ENCODE measurements around the gene POMP. TPM values are rescaled to one million over a fixed set of nuclear protein-coding genes. Genes with fewer than 3 reads are reported as not detected.

Gene POMP
- polyA plus RNA-seq, 1 of the 3 experiments (the other 2 are of a cell fraction): 37.1 TPM

- no peak for DNase-seq
- Histone ChIP-seq H3K9me2 (no peaks in the 10 kb centered on the region), H3K9ac (no peak overlapping the region), H3K27ac (ENCODE audit: low read depth in 2 of 2, low read length in 1 of 2) (no peak overlapping the region), H3K36me3 (replicated peaks in 1 of 2; ENCODE audit: control insufficient read depth in 1 of 2, insufficient read depth in 2 of 2, low read length in 1 of 2) (no peaks in the 10 kb centered on the region), H3K4me2 (no peak overlapping the region), H2AFZ (ENCODE audit: low read depth) (no peak overlapping the region), H3K9me3 (no peaks in the 10 kb centered on the region), H3K79me2 (ENCODE audit: insufficient read depth) (no peaks in the 10 kb centered on the region), H3K27me3 (ENCODE audit: insufficient read depth) (no peaks in the 10 kb centered on the region), H3F3A (replicated peaks; ENCODE audit: insufficient read depth) (no peaks in the 10 kb centered on the region), H3K4me3 (ENCODE audit: low read depth in 2 of 2, low read length in 1 of 2) (no peak overlapping the region), H4K20me1 (ENCODE audit: insufficient read depth) (no peaks in the 10 kb centered on the region), H3K4me1 (ENCODE audit: control insufficient read depth in 1 of 2, insufficient read depth in 2 of 2, low read depth in 1 of 2, low read length in 1 of 2) (peaks cover 0 to 3% of the 10 kb centered on the region in 2 experiments; a peak in 2 of 4 replicates)
- TF ChIP-seq FOSL2 (IDR thresholded peaks at IDR 0.05; ENCODE audit: borderline replicate concordance, low read depth) (no peak), SMC3 (IDR thresholded peaks at IDR 0.05; ENCODE audit: low read depth, low read length) (no peak), MXI1 (IDR thresholded peaks at IDR 0.05; ENCODE audit: low read depth, low read length) (no peak), NRF1 (IDR thresholded peaks at IDR 0.05; ENCODE audit: low read depth, low read length) (no peak), GABPA (IDR thresholded peaks at IDR 0.05; ENCODE audit: low read depth) (no peak)
- POLR2A ChIA-PET: no interaction called here
- 18% methylated on average over 5 of the region's 5 CpGs for WGBS (ENCODE audit: low lambda C conversion rate)
- CTCF ChIA-PET: interaction anchor here (1.0 kb wide), 1 partner anchor 13 kb away, joined by 3 read pairs; no protein-coding TSS in a partner anchor
Measured at GRCh38 chr13:28705461-28706083, 46.6 kb downstream of the POMP start.

- Histone ChIP-seq H3K4me2 (peak overlapping the region; percentile 65; the same call in 1 of the 2 replicates), H3K9me2 (no peaks in the 10 kb centered on the region), H3K27me3 (ENCODE audit: insufficient read depth) (no peaks in the 10 kb centered on the region), H3K9ac (no peak overlapping the region), H3K9me3 (no peaks in the 10 kb centered on the region), H3K79me2 (ENCODE audit: insufficient read depth) (no peaks in the 10 kb centered on the region; the same call in 1 of the 2 replicates), H3F3A (replicated peaks; ENCODE audit: insufficient read depth) (no peaks in the 10 kb centered on the region), H3K4me1 (ENCODE audit: control insufficient read depth in 1 of 2, insufficient read depth in 2 of 2, low read depth in 1 of 2, low read length in 1 of 2) (peaks cover 0 to 3% of the 10 kb centered on the region in 2 experiments; a peak in 2 of 4 replicates), H3K4me3 (ENCODE audit: low read depth in 2 of 2, low read length in 1 of 2) (peak overlapping the region in 1 of 2 experiments; percentile 47; a peak in 2 of 4 replicates), H4K20me1 (ENCODE audit: insufficient read depth) (no peaks in the 10 kb centered on the region), H3K36me3 (replicated peaks in 1 of 2; ENCODE audit: control insufficient read depth in 1 of 2, insufficient read depth in 2 of 2, low read length in 1 of 2) (no peaks in the 10 kb centered on the region), H2AFZ (ENCODE audit: low read depth) (peak overlapping the region; percentile 86), H3K27ac (ENCODE audit: low read depth in 2 of 2, low read length in 1 of 2) (peak overlapping the region in 1 of 2 experiments; percentile 52; a peak in 1 of 4 replicates)
- DNase-seq: no peak
- POLR2A ChIA-PET: no interaction called here
- CTCF ChIA-PET: no interaction called here
- WGBS (ENCODE audit: low lambda C conversion rate): 40% methylated on average over 5 of the region's 5 CpGs
- TF ChIP-seq RCOR1 (IDR thresholded peaks at IDR 0.05; ENCODE audit: low read length): no peak
- TF ChIP-seq FOSL2 (IDR thresholded peaks at IDR 0.05; ENCODE audit: borderline replicate concordance, low read depth): peak; percentile 71; the same call in 1 of the 2 replicates
- TF ChIP-seq SMC3 (IDR thresholded peaks at IDR 0.05; ENCODE audit: low read depth, low read length): no peak
- TF ChIP-seq, protein P1, sequence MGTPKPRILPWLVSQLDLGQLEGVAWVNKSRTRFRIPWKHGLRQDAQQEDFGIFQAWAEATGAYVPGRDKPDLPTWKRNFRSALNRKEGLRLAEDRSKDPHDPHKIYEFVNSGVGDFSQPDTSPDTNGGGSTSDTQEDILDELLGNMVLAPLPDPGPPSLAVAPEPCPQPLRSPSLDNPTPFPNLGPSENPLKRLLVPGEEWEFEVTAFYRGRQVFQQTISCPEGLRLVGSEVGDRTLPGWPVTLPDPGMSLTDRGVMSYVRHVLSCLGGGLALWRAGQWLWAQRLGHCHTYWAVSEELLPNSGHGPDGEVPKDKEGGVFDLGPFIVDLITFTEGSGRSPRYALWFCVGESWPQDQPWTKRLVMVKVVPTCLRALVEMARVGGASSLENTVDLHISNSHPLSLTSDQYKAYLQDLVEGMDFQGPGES (IDR thresholded peaks at IDR 0.05; ENCODE audit: low read depth, low read length): no peak
- TF ChIP-seq, protein P2, sequence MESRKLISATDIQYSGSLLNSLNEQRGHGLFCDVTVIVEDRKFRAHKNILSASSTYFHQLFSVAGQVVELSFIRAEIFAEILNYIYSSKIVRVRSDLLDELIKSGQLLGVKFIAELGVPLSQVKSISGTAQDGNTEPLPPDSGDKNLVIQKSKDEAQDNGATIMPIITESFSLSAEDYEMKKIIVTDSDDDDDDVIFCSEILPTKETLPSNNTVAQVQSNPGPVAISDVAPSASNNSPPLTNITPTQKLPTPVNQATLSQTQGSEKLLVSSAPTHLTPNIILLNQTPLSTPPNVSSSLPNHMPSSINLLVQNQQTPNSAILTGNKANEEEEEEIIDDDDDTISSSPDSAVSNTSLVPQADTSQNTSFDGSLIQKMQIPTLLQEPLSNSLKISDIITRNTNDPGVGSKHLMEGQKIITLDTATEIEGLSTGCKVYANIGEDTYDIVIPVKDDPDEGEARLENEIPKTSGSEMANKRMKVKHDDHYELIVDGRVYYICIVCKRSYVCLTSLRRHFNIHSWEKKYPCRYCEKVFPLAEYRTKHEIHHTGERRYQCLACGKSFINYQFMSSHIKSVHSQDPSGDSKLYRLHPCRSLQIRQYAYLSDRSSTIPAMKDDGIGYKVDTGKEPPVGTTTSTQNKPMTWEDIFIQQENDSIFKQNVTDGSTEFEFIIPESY (IDR thresholded peaks at IDR 0.05; ENCODE audit: borderline replicate concordance, low read depth): no peak
- TF ChIP-seq GABPA (IDR thresholded peaks at IDR 0.05; ENCODE audit: low read depth): no peak
- TF ChIP-seq, protein P3, sequence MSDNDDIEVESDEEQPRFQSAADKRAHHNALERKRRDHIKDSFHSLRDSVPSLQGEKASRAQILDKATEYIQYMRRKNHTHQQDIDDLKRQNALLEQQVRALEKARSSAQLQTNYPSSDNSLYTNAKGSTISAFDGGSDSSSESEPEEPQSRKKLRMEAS (IDR thresholded peaks at IDR 0.05; ENCODE audit: low read depth): 0 out of 2 replicates have a peak, but pooled peaks have one; percentile 30
- TF ChIP-seq JUND (IDR thresholded peaks at IDR 0.05): peak; percentile 52; the same call in 1 of the 2 replicates
- no peak for TF ChIP-seq SIN3A (IDR thresholded peaks at IDR 0.05; ENCODE audit: borderline replicate concordance, low read depth, low read length)
- TF ChIP-seq RXRA (IDR thresholded peaks at IDR 0.05; ENCODE audit: borderline replicate concordance, low read depth): no peak
- no peak; the same call in 1 of the 2 replicates for TF ChIP-seq YY1 (IDR thresholded peaks at IDR 0.05; ENCODE audit: low read depth)
- TF ChIP-seq TEAD4 (IDR thresholded peaks at IDR 0.05; ENCODE audit: borderline replicate concordance, insufficient read depth): no peak
- no peak for TF ChIP-seq NRF1 (IDR thresholded peaks at IDR 0.05; ENCODE audit: low read depth, low read length)
- TF ChIP-seq MEF2A (IDR thresholded peaks at IDR 0.05; ENCODE audit: borderline replicate concordance, low read depth): no peak
- peak; percentile 32; the same call in 1 of the 2 replicates for TF ChIP-seq NFIC (IDR thresholded peaks at IDR 0.05; ENCODE audit: borderline replicate concordance)
- peak; percentile 80 for TF ChIP-seq TCF12 (IDR thresholded peaks at IDR 0.05)
- TF ChIP-seq PBX3 (IDR thresholded peaks at IDR 0.05): no peak
- no peak for TF ChIP-seq USF1 (IDR thresholded peaks at IDR 0.05; ENCODE audit: borderline replicate concordance, low read depth)
- TF ChIP-seq EP300 (IDR thresholded peaks at IDR 0.05; ENCODE audit: borderline replicate concordance in 1 of 2, low read depth in 1 of 2, low read length in 1 of 2): peak in 1 of 2 experiments; percentile 8; a peak in 1 of 4 replicates
Measured at GRCh38 chr13:28707629-28708427, 48.9 kb downstream of the POMP start.

Measured in SK-N-SH (cell line).